Right kidney (tissue), 1 donor: ENCODE measurements around the gene AARS2.

ENCODE experiments used
- DNase-seq: peaks from one replicate; pipeline ENCODE4 v3.0.0-alpha.2; 2016

The AARS2 gene

DNA sequence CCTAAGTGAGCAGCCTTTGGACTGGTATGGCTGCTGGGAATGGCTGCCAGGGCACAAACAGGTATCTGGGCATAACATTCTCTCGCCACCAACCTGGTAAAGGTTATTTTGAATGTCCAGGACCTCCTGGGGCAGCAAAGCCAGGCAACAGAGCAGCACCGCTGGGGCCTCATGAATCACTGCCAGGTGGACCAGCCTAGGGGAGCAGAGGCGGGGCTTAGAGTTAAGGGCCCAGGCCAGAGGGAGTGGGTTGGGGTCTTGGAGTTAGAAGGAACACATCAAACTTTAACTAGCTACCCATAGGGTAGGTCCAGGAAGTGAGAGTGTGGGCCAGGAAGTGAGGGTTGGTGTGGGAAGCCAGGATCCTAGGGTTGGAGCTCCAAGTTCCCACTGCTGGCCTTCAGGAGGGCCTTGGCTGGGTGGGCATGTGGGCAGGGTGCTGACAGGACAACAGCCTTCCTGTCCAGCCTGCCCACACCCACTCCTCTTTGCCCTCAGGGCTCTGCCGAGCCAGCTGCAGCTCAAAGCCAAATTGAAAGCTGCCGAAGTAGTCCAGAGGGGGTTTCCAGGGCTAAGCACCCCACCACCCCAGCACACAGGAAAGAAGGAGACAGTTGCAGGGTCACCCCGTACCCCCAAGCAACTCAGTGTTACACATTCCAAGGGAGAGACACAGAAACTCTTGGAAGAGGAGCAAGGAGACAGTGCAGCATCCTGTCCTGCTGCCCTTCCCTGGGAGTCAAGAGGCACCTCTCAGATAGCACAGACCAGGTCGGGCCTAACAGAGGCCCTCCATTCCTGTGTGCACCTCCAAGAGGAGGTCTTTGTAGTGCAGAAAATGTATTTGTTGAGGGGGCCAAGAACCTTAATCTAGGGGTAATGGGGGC lies 50.4 kb downstream of the AARS2 start:
- DNase-seq = no peak

DNA sequence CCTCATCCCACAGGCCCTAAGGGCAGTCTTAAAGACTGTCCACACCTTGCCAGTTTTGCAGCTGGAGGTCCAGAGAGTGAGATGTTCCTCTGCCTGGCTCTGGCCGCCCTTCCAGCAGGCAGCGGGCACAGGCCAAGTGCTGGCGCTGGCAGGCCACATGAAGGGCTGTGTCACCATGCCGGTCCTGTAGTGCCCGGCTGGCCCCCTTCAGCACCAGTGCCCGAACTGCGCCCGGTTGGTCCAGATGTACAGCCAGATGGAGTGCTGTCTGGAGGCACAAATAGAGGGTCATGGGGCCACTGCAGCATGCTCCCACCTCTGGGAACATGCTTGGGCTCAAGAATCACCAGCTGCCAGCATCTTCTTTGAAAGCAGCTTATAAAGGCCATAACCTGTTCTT lies 51.6 kb downstream of the AARS2 start:
- DNase-seq = no peak

DNA sequence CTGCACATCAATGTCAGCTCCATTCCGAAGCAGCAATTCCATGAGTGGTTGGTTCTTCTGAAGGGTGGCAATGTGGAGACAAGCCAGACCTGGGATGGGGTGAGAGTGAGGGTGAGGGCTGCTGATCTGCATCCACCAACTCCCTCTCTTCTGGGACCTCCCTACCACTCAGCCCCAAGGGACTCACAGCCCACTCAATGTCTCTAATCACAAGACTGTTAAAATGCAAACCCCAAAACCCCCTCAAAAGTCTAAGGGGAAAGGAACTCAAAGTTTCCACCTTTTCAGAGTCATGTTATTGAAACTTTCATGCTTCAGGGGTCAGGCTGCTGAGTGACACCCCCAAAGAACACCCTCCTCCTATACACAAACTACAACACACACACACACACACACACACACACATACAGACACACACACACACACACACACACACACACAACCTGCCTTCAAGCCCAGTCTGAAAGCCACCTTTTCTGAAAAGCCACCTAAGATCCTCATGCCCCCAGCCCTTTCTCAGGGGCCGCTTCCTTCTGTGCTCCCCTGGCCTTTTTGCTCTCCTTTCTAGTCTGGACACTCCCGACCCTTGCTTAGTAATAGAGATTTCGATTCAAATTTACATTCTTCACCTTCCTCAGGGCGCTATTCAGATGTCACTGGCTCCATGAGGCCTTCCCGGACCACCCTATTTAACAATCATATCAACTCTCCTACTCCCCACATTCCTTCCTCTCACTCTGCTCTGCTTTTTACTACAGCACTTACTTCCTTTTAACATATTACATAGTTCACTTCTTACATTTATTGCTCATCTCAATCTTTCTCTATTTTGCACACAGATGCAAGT lies 52.5 kb downstream of the AARS2 start:
- DNase-seq = no peak

DNA sequence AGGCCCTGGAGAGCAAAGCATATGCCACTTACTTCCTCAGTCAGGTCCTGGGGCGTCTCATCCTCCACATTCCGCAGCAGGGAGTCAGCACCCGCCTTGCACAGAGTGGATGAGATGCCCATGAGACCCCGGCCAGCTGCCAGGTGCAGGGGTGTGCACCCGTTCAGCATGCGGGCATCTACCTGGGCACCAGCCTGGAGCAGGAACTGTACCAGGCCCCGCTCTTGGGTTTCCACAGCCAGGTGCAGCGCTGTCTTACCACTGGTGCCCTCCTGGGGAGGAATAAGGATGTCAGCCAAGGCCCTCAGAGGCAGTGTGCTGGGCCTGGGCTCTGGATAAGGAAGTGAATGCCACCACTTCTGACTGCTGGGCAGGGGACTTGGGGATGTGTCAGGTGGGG lies 53.1 kb downstream of the AARS2 start:
- DNase-seq = no peak

DNA sequence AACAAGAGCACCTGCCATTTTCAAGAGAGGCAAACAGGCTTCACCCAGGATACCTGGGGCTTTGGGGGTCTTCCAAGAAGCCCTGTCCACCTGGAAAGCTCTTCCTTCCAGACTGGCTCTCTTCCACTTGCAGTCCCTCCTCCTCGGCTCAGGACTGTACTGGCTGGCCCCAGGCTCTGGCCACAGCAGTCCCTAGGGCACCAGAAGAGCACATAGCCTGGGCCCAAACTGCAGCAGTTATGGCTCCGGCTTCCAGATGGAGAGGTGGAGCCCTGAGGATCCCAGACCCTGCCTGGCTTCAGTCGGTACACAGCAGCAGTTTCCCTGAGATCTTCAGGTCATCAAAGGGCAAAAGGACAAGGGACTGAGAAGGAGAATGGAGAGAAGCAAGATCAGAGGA lies 54.2 kb downstream of the AARS2 start:
- DNase-seq = no peak

DNA sequence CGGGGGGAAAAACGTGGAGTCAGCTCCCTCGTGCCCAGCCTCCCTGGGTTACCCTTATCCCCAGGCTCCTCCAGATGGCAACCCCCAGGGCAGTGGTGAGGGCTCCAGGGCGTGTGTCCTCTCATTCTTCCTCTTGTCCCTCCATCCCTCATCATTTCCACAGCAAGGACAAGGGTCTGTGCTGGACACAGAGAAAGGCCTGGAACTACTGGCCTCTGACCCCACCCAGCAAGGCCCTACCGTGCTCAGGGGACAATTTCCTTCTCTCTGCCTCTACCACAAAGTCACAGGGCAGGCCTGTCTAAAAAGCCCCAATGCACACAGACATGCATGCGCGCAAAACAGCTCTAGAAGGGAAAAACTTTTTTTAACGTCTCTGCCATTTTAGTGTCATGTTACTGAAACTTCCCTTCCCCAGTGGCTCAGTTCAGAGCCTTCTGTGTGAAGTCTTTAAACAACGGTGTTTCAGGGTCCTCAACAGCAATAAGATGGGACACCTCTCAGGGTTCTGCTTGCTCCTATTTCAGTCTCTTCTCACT lies 54.8 kb downstream of the AARS2 start:
- no peak for DNase-seq

DNA sequence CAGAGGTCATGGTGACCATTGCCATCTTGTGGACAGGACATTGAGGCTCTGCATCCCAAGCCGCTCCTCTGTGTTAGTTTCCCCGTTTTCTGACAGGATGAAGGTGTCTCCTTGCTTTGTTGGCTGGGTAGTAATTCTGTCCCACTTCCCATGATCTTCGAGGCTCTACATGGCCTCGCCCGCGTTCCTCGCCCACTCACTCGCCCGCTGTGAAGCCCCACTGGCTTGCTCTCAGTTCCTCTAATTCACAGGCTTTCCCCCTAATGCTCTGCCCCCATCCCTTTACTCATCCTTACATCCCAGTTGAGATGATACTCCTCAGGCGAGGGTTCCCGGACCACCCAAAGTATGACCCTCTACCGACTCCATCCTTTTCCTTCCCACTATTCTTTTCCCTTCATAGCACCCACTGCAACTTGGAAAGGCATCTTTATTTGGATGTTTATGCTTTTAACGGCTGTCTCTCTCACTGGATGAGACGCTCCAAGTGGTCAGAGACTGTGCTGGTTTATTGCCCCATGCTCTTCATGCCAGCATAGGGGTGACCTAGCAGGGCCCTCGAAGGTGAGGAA lies 55.3 kb downstream of the AARS2 start:
- DNase-seq = no peak

DNA sequence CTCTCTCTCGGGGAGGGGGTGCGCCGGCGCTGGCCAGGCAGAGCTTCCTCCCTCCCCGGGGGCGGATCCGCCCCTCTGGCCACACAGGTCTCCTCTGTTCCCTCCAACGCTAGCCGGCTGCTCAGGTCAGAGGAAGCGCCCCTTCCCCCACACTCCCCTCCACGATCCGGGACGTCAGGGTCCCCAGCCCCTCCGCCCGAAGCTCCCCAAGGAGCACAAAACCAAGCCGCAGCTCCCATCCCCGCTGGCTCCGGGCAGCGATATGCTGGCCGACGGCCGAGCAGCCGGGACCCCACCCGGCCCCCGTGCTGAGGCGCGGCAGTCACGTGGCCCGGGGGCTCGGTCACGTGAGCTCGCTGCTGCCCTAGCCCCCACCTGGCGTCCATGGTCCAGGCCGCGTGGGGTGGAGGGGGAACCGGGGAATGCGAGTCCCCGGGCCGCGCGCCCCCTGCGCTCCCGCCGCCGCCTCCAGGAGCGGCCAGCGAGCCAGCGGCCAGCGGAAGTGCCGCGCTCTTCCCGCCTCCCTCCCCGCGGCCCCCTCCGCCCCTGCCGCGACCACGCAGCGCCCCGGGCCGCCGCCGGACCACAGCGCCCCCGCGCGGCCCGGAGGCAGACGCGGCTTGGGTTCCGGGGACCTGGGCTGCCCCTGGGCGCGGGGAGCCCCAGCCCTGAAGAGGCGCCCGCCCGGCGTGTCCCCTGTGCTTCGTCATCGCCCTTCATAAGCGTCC lies 56.0 kb downstream of the AARS2 start, which contains the start of gene SLC35B2:
TSS of gene SLC35B2 (minus strand) at position 504 of the 728 bp plus-strand sequence. CDS start at position 386, 118 bp downstream.
- peak; percentile 94 for DNase-seq

DNA sequence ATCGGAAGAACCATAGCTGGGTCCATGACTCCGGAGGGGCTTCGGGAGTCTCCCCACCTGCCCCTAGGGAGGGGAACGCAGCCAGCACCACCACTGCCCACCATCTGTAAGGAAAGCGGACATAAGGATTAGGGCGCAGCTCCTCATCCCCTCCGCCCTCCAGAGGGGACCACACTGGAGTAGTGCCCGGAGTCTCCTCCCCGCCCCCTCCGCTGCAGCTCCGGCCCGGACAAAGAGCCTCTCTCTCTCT lies 56.4 kb downstream of the AARS2 start:
- DNase-seq = no peak

DNA sequence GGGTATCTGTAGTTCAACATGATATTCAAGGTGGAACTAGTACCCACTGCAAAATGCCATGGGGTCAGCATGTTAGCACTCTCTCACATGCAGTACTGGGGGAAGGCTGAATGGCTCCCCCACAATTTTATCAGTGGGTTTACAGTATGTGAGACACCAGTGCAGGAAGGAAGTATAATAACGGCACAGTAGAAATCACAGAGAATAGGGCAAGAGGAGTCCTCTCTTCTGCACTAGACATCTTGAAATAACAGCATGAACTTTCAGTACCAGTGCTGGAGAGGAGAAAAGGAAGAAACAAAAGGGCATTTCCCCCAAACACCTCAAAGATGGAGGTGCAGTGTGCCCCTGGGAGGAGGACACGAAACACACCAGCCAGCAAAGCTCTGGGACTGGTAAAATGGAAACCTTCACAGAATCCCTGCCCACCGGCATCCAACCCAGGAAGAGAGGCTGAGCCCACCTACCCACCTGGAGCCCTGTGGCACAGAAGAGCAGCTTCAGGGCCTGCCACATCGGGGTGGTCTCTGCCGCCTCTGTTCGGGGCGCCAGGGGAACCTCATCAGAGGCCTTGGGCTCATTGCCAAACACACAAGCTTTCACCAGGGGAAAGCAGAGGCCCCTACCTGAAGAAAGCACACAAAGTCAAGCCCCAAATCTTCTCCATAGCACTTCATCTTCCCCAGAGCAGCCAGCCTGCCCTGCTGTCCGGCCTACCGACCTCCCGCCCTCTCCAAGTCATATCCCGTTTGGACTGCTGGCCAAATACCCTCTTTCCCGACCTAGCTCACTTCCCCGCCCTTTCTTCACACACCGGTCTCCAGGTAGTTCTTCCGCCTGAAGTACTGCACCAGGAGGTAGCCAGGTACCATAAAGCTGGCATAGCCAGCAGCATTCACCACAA lies 57.0 kb downstream of the AARS2 start:
- DNase-seq = no peak

DNA sequence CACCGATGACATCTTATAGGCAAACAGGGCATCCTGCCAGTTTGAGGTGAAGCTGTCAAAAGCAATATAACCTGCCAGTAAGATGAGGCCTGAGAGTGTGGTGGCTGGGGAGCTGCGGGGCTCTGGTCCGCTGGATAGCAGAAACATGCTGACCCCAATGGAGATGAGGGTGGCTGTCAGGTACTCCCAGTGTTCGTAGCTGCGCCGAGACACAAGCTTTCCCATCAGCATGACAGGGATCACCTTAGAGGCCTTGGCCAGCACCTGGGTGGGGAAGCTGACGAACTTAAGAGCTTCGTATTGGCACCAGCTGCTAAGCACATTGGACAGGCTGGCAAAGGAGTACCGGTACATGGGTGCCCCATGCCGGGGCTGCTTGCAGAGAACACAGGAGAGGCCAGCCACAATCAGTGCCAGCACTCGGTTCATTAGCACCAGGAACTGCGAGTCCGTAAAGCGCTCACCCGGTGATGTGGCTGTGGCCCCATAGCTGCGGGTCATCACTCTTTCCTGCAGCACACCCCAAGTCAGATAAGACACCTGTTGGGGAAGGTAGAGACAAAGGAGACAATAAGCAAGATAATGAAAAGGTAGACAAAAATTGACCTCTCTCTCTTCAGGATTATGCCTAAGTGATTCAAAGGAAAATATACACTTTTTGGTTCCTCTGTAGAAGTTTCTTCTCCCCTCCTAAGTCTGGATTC lies 57.9 kb downstream of the AARS2 start:
- DNase-seq = no peak

DNA sequence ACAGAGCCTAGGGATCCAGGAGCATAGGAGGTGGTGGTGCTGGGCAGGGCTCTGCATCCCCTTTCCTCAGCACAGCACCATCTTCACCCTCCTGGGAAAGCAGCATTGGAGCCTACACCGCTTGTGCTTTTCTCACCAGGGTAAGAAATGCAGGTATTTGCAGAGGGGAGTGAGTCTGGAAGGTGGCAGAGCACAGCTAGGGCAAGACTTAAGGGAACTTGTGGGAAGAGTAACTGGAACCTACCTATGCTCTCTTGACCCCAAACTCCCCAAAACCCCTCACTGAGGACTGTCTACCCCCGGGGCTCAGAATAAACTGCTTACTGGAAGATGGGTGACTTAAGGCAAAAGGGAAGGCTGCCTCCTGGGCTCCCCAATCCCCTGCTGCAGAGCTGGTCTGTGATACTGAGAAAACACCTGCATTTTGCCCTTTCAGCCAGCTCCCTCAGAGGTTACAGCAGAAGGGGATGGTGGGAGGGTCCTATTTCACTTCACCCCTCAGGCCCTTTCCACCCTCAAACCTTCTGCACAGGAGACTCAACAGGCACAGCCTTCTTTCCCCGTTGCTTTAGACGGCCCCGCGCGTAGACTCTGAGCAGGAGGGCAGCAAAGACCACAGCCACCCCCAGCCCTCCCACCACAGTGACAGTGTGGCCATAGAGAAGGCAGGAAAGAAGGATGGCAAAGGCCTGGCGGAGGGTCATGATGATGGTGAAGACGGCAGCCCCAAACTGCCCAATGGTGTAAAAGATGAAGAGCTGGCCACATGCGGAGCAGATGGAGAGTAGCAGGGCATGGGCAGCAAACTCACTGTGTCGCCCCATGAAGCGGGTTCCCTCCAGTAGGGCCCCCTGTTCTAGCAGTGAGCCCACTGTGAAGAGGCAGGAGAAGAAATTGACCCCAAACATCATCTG lies 58.7 kb downstream of the AARS2 start:
- DNase-seq = no peak

DNA sequence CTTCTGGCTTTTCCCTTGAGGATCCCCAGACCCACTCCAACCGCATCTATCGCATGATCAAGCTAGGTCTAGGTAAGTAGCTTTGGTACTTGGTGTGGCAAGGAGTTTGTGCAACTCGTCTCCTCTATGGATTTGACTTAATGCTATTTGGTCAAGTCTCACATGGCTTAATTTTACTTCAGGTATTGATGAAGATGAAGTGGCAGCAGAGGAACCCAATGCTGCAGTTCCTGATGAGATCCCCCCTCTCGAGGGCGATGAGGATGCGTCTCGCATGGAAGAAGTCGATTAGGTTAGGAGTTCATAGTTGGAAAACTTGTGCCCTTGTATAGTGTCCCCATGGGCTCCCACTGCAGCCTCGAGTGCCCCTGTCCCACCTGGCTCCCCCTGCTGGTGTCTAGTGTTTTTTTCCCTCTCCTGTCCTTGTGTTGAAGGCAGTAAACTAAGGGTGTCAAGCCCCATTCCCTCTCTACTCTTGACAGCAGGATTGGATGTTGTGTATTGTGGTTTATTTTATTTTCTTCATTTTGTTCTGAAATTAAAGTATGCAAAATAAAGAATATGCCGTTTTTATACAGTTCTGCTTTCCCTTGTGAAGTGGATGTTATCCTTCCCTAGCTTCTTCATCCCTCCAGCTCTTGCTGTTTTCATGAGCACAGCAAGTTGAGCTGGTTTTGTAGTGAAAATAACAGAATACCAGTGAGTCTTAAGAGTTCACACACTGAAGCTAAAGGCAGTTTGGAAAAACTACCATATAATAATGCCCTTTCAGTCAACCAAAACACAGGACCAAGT lies 59.6 kb downstream of the AARS2 start:
- no peak for DNase-seq

DNA sequence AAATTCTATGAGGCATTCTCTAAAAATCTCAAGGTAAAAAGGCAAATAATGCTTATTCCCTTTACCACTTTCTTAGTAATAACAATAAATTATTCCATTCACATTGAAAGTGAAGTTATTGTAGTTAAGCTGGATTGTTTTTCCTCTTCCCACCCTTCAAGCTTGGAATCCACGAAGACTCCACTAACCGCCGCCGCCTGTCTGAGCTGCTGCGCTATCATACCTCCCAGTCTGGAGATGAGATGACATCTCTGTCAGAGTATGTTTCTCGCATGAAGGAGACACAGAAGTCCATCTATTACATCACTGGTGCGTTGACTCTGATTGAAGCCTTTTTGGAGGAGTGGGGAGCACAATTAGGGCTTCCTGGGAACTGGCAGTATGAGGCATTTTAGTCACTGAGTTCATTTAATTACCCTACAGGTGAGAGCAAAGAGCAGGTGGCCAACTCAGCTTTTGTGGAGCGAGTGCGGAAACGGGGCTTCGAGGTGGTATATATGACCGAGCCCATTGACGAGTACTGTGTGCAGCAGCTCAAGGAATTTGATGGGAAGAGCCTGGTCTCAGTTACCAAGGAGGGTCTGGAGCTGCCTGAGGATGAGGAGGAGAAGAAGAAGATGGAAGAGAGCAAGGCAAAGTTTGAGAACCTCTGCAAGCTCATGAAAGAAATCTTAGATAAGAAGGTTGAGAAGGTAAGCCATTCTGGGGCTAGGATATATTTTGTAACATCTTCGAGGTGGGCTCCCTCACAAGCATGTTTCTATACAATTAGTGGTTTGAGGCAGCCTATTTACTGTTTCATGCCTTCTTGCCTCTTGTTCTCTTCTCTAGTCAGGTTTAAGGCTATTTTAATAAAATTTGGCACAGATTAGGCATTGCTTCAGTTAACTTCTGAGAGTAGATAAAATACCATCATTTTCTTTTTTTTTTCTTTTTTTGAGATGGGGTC lies 61.3 kb downstream of the AARS2 start:
- no peak for DNase-seq

DNA sequence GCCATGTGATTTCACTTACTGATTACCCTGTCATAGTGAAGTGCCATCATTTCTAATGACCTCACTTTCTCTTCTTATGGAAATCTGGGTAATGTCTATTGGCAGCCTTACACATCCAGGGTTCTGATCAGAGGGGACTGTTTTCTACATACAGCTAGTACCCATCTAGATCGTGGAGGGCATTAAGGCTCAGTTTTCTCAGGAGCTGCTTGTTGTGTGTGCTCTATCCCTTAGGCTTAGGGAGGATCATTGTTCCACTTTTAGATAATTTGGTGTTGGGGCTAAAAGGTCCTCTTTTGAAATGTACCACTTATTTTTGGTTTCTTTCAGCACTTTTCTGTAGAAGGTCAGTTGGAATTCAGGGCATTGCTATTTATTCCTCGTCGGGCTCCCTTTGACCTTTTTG lies 62.4 kb downstream of the AARS2 start:
- no peak for DNase-seq

DNA sequence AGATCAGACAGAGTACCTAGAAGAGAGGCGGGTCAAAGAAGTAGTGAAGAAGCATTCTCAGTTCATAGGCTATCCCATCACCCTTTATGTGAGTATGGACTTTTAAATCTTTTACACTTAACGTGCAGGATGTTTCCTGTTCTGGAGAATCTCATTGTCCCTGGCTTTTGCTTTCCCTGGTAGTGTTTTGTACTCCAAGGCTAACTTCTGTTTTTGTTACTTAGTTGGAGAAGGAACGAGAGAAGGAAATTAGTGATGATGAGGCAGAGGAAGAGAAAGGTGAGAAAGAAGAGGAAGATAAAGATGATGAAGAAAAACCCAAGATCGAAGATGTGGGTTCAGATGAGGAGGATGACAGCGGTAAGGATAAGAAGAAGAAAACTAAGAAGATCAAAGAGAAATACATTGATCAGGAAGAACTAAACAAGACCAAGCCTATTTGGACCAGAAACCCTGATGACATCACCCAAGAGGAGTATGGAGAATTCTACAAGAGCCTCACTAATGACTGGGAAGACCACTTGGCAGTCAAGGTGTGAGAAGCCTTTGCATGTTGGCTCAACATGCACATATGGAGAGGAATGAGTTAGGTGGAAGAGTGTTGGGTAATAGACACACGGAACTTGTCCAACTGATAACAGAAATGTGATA lies 63.0 kb downstream of the AARS2 start:
- DNase-seq = no peak
